Liver (tissue), 9 donors: ENCODE results near the gene UNC13B. TPM values are rescaled to one million over a fixed set of nuclear protein-coding genes. Genes with fewer than 3 reads are reported as not detected.

Experiments
- DNase-seq: peaks from one replicate; pipeline ENCODE4 v3.0.0-alpha.2; 2017; ENCODE audit warnings: low spot score
- H3K27ac ChIP-seq, 2 donors: one replicate each; pipeline ENCODE4 v1.7.0; 2013; ENCODE audit warnings: inconsistent platforms in 2 of 2, low read length in 2 of 2, control low read depth in 1 of 2, low read depth in 1 of 2, mild to moderate bottlenecking in 1 of 2
- H3K27me3 ChIP-seq, 4 donors: one replicate each; pipeline versions ENCODE4 v1.6.1 to v1.7.0; 2013; ENCODE audit warnings: low read length in 3 of 4, inconsistent platforms in 1 of 4, mild to moderate bottlenecking in 1 of 4, moderate library complexity in 1 of 4; ENCODE audit not compliant: control insufficient read depth in 4 of 4, insufficient read depth in 4 of 4
- H3K36me3 ChIP-seq, 4 donors: one replicate each; pipeline versions ENCODE4 v1.6.1 to v1.7.0; 2013; ENCODE audit warnings: low read length in 3 of 4, mild to moderate bottlenecking in 3 of 4, low read depth in 1 of 4, moderate library complexity in 1 of 4; ENCODE audit not compliant: control insufficient read depth in 4 of 4, insufficient read depth in 3 of 4
- H3K4me1 ChIP-seq, 4 donors: one replicate each; pipeline versions ENCODE4 v1.6.1 to v1.7.0; 2013; ENCODE audit warnings: low read length in 3 of 4, mild to moderate bottlenecking in 3 of 4, moderate library complexity in 1 of 4; ENCODE audit not compliant: control insufficient read depth in 4 of 4, insufficient read depth in 4 of 4
- H3K4me3 ChIP-seq, 3 donors: one replicate each; pipeline versions ENCODE4 v1.6.1 to v1.7.0; 2013; ENCODE audit warnings: low read length in 3 of 3, control low read depth in 1 of 3, low read depth in 1 of 3, mild to moderate bottlenecking in 1 of 3
- H3K9ac ChIP-seq, 2 donors: one replicate each; pipeline ENCODE4 v1.7.0; 2013; ENCODE audit warnings: low read length in 2 of 2, mild to moderate bottlenecking in 2 of 2, moderate library complexity in 2 of 2, control low read depth in 1 of 2, low read depth in 1 of 2
- H3K9me3 ChIP-seq, 4 donors: one replicate each; pipeline versions ENCODE4 v1.6.1 to v1.7.0; 2013; ENCODE audit warnings: low read length in 3 of 4; ENCODE audit not compliant: control insufficient read depth in 4 of 4
- EGR1 ChIP-seq, 2 donors: IDR thresholded peaks; 2 replicates each; pipeline ENCODE4 v1.6.1; 2016 to 2018; ENCODE audit warnings: antibody characterized with exemption in 2 of 2, low read depth in 2 of 2
- FOXA1 ChIP-seq: IDR thresholded peaks from 2 replicates; pipeline ENCODE4 v1.6.1; 2016; ENCODE audit warnings: antibody characterized with exemption
- FOXA2 ChIP-seq: IDR thresholded peaks from 2 replicates; pipeline ENCODE4 v1.6.1; 2016; ENCODE audit warnings: antibody characterized with exemption
- HNF4A ChIP-seq, 2 donors: conservative IDR thresholded peaks; 2 replicates each; pipeline ENCODE4 v1.6.1; 2016; ENCODE audit warnings: antibody characterized with exemption in 2 of 2, mild to moderate bottlenecking in 2 of 2
- JUND ChIP-seq, 2 donors: IDR thresholded peaks; 2 replicates each; pipeline ENCODE4 v1.6.1; 2016; ENCODE audit warnings: antibody characterized with exemption in 2 of 2
- NR2F2 ChIP-seq: IDR thresholded peaks from 2 replicates; pipeline ENCODE4 v1.6.1; 2016; ENCODE audit warnings: antibody characterized with exemption
- REST ChIP-seq: IDR thresholded peaks from 2 replicates; pipeline ENCODE4 v1.6.1; 2016; ENCODE audit warnings: antibody characterized with exemption, mild to moderate bottlenecking
- RXRA ChIP-seq, 2 donors: IDR thresholded peaks; 2 replicates each; pipeline ENCODE4 v1.6.1; 2017 to 2018; ENCODE audit warnings: antibody characterized with exemption in 2 of 2, mild to moderate bottlenecking in 1 of 2
- SP1 ChIP-seq: IDR thresholded peaks from 2 replicates; pipeline ENCODE4 v1.6.1; 2018; ENCODE audit warnings: antibody characterized with exemption, mild to moderate bottlenecking
- YY1 ChIP-seq: IDR thresholded peaks from 2 replicates; pipeline ENCODE4 v1.6.1; 2016; ENCODE audit warnings: antibody characterized with exemption, mild to moderate bottlenecking
- WGBS: extraction: QIAGEN DNeasy Blood & Tissue Kit; methylation state at CpG from one replicate; pipeline ENCODE4 v1.1.7; 2013; 5-methylcytosine and 5-hydroxymethylcytosine counted together
- polyA plus RNA-seq, 2 donors: library from polyadenylated mRNA; stranded (reverse) in 1 of 2; unstranded in 1 of 2; fragments of 200-250 nt in 1 of 2; fragments of >200 nt in 1 of 2; fragmentation: Nextera tagmentation in 1 of 2; extraction: Ambion mirVana in 1 of 2; gene quantifications; one replicate each; pipeline versions ENCODE4 v1.2.1 to v1.2.3, GENCODE V29; 2013 to 2015
- total RNA-seq, 2 donors: library from RNA; depleted of rRNA; stranded (reverse); fragments of >200 nt; gene quantifications; one replicate each; pipeline ENCODE4 v1.2.3, GENCODE V29; 2014
- TF ChIP-seq, protein P1 (sequence below): IDR thresholded peaks from 2 replicates; pipeline ENCODE4 v1.6.1; 2016; ENCODE audit warnings: antibody characterized with exemption
- TF ChIP-seq, protein P2 (sequence below): IDR thresholded peaks from 2 replicates; pipeline ENCODE4 v1.6.1; 2016; ENCODE audit warnings: antibody characterized with exemption
- donor health status: healthy.
- donor health status: healthy.
- donor health status: healthy.
- donor health status: healthy.
- donor health status: healthy.

The UNC13B gene
- total and polyA plus RNA-seq, 4 donors, result 5.5 to 25.7 (median 11.9) TPM

DNA sequence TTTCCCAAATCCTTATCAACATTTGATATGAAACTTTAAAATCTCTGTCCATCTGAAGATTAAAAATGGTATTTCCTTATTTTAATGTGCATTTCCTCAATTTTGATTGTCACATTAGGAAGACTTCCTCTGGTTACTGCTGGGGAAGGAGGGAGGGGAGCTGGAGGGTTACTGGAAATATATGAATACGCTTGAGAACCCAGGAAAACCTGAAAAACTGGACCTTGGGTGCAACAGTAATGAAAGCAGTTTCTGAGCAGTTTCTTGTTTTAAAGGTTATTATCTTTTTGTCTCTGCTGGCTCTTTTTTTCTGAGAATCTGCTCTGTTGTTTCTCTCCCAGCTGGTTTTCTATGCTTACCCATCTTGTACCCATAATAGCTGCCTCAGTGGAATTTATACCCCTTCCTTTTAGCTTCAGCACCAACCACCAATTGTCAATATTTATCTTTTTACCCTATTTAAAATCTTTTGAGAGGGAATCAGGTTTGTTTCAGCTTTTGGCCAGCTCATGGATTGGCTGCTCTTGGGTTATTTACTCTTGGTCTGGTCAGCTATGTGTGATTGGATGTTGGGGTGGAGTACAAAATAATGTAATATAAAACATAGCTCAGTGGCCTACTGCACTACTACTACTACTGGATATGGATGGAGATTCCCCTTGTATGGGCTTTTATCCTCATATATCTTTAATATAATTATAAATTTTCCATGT is 67.4 kb downstream of the UNC13B start:
- no peaks in the 10 kb centered on the region for H3K27me3 ChIP-seq
- H3K27ac ChIP-seq, result no peak overlapping the region
- no peaks in the 10 kb centered on the region for H3K9me3 ChIP-seq
- H3K4me1 ChIP-seq, result peaks cover 6 to 21% (median 12%) of the 10 kb centered on the region in 4 donors
- H3K36me3 ChIP-seq, result no peaks in the 10 kb centered on the region
- H3K4me3 ChIP-seq, result no peak overlapping the region
- 83% methylated on average over 1 of the region's 1 CpG for WGBS
- no peak overlapping the region for H3K9ac ChIP-seq
- DNase-seq, result no peak
- TF ChIP-seq FOXA2, result peak; percentile 28
- TF ChIP-seq YY1, result no peak
- no peak for TF ChIP-seq RXRA (IDR thresholded peaks at IDR 0.05)
- TF ChIP-seq, protein P1, sequence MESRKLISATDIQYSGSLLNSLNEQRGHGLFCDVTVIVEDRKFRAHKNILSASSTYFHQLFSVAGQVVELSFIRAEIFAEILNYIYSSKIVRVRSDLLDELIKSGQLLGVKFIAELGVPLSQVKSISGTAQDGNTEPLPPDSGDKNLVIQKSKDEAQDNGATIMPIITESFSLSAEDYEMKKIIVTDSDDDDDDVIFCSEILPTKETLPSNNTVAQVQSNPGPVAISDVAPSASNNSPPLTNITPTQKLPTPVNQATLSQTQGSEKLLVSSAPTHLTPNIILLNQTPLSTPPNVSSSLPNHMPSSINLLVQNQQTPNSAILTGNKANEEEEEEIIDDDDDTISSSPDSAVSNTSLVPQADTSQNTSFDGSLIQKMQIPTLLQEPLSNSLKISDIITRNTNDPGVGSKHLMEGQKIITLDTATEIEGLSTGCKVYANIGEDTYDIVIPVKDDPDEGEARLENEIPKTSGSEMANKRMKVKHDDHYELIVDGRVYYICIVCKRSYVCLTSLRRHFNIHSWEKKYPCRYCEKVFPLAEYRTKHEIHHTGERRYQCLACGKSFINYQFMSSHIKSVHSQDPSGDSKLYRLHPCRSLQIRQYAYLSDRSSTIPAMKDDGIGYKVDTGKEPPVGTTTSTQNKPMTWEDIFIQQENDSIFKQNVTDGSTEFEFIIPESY, result peak; percentile 22

DNA sequence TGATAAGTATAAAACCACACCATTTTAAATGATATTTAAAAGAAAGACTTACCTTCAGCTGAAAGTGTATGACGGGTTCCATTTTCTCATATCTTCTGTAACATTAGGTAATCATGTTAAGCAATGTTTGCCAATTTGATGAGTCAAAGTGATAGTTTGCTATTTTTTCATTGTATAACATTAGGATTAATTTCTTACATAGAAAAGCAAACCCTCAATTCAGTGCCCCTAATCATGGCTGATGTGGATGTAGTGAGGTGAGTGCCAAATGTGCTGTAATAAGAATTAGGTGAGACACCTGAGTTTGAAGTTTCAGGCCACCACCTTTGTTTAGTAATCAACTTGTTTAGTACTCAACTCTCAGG is 68.0 kb downstream of the UNC13B start:
- Histone ChIP-seq H3K27me3 (no peaks in the 10 kb centered on the region), H3K4me1 (peaks cover 6 to 21% (median 12%) of the 10 kb centered on the region in 4 donors), H3K27ac (no peak overlapping the region), H3K9ac (no peak overlapping the region), H3K4me3 (no peak overlapping the region), H3K36me3 (no peaks in the 10 kb centered on the region), H3K9me3 (no peaks in the 10 kb centered on the region)
- 31% methylated on average over 1 of the region's 1 CpG for WGBS
- DNase-seq, result no peak
- peak in 1 of 2 donors; percentile 5 for TF ChIP-seq HNF4A (conservative IDR thresholded peaks at IDR 0.05)
- TF ChIP-seq RXRA (IDR thresholded peaks at IDR 0.05), result no peak
- no peak for TF ChIP-seq NR2F2
- no peak for TF ChIP-seq FOXA1
- TF ChIP-seq, protein P2, sequence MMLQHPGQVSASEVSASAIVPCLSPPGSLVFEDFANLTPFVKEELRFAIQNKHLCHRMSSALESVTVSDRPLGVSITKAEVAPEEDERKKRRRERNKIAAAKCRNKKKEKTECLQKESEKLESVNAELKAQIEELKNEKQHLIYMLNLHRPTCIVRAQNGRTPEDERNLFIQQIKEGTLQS, result no peak
- TF ChIP-seq JUND (IDR thresholded peaks at IDR 0.05), result peak in 1 of 2 donors; percentile 14
- TF ChIP-seq REST, result no peak
- TF ChIP-seq, protein P1, result peak; percentile 9
- no peak for TF ChIP-seq EGR1 (IDR thresholded peaks at IDR 0.05; ENCODE audit: low read depth in 2 of 2)
- TF ChIP-seq YY1, result peak; percentile 65
- no peak for TF ChIP-seq SP1
